Hematopoietic multipotent progenitor cell treated with erythropoietin and hydrocortisone succinate and interleukin-3 and kit ligand, for 17 days (in vitro differentiated cells): ENCODE measurements around the gene TAS2R39.
"Not testable (repeated sequence)": the region's sequence is repeated elsewhere in the genome, so short reads cannot be mapped to it uniquely, and the experiment has no call there.

ENCODE experiments used
- DNase-seq: peaks from one replicate; pipeline ENCODE4 v3.0.0-alpha.2; 2015; ENCODE audit warnings: low spot score

The TAS2R39 gene

DNA sequence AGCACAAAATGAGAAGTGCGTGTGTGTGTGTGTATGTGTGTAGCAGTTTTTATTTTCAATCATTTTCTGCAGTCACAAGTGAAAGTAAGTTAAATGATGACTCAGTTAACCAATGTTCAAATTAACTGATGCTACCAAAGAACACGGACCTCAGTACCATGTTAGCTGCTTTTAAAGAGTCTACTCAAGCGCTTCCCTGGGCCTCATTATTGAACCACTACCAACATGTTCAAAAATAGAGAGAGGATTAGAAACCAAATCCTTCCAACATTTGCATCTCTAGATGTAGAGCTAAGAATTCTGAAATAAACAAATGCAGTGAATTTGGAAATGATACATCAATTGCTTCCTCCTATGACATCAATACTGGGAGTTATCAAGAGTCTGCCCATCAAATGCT is at the start of gene TAS2R39:
TAS2R39 (plus strand) TSS at position 396 of the 400 bp plus-strand sequence; CDS start at position 396, 0 bp downstream.
- no peak for DNase-seq

DNA sequence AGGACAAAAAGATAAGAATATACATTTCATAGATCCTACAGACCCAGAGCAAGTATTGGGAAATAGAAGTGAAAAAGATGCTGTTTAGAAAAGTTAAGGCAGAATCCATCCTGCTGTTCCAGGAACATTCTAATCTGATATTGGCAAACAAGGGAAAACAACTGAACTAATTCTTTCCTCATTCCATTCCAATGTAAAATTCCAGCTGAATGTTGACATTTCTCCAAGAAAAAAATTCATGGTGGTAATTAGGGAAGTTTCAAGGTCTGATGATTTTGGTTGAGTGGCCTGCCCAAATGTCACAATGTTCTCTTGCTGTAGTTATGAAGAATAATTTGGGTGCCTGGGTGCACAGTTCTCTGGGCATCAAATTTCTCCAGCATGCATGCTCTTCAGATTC is 36.1 kb upstream of the TAS2R39 start:
- no peak for DNase-seq

DNA sequence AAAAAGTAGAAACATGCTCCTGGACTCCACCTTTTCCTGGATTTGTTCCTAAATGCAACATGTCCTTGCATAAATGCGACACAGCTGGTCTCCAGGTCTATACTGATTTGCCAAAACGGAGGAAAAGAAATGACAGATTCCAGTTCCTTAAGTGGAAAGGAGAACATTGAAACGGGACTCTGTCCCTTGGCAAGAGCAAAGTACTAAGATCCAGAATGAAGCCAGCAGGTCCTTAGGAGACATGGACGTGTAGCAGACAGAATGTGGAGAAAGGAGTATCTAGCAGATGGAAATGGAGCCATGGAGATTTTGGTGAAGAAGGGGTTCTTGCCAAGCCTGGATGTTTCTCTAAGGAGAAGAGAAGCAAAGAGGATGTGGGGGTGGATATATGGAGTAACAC is 35.2 kb upstream of the TAS2R39 start:
- DNase-seq = no peak

DNA sequence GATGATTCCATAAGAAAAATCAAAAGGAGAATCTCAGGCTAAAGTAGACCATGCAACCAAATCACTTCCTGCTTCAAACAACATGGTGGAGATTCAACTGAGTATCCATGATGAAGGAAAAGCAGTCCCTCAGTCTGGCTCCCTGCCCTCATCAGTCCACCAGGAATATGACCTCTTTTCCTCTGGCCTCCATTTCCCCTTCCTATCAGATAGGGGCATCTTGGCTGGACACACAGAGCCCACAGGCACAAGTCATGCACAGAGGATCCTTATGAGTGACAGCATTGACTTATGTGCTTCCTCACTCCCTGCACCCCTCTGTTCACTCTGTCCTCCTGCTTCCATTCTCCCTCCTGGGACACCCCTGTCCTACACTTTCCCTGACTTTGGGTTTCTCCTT is 34.6 kb upstream of the TAS2R39 start:
- no peak for DNase-seq

DNA sequence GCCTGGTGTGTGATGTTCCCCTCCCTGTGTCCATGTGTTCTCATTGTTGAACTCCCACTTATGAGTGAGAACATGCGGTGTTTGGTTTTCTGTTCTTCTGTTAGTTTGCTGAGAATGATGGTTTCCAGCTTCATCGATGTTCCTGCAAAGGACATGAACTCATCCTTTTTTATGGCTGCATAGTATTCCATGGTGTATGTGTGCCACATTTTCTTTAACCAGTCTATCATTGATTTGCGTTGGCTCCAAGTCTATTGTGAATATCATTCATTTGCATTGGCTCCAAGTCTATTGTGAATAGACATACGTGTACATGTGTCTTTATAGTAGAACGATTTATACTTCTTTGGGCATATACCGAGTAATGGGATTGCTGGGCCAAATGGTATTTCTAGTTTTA is 32.5 kb upstream of the TAS2R39 start:
- not testable (repeated sequence) for DNase-seq

DNA sequence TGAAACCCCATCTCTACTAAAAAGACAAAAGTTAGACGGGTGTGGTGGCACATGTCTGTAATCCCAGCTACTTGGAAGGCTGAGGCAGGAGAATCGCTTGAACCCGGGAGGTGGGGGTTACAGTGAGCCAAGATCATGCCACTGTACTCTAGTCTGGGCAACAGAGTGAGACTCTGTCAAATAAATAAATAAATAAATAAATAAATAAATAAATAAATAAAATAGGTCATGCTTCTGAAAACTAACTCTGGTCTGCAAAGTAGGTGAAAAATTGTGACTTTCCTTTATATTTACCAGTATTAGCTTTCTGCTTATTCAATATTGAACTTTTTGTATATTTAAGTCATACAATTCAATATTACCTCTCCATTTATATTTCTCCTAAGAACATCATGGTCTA is 24.6 kb upstream of the TAS2R39 start:
- DNase-seq = not testable (repeated sequence)

DNA sequence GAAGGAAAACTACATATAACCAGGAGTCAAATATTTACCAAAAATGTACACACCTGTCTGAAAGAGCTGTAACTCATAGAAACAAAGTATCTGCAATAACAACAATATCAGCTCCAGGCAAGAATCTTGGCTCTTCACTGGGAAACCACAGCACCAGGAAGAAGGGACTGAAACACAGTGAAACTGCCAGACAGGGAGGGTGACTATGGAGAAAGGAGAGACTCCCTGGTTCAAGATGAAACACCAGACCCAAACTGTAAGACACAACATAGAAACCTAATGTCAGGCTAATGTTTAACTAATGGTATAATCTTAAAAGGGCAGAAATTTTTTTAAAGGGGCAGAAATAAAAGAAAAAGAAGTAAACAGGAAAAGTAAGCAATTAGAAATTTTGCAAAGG is 11.5 kb upstream of the TAS2R39 start:
- DNase-seq = no peak

DNA sequence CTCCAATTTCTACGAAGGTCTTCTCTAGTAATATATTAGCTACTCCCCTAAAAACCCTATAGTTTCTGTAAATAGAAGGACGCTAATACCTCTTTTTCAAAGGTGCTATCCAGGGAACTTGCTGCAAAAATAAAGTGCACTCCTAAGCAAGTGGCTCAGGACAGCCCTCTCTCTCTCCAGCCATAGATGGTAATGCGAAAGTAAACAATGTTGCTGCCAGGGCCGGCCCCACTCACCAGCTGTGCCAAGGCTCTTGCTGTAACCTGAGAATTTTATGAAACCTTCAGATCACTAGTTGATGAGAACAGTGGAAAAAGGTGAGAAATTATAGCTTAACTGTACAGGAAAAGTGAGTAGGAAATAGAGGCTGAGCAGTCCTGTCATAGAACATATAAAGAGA is 10.9 kb upstream of the TAS2R39 start:
- DNase-seq = no peak

DNA sequence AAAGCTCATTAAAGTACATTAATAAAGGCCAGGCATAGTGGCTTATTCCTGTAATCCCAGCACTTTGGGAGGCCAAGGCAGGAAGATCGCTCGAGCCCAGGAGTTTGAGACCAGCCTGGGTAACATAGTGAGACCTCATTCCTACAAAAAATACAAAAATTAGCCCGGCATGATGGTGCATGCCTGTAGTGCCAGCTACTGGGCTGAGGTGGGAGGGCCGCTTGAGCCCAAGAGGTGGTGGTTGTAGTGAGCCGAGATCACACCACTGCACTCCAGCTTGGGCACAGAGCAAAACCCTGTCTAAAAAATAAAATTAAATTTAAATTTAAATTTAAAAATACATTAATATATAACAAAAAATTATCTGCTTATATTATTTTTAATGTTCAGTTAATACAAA is 7.1 kb upstream of the TAS2R39 start:
- DNase-seq = no peak

DNA sequence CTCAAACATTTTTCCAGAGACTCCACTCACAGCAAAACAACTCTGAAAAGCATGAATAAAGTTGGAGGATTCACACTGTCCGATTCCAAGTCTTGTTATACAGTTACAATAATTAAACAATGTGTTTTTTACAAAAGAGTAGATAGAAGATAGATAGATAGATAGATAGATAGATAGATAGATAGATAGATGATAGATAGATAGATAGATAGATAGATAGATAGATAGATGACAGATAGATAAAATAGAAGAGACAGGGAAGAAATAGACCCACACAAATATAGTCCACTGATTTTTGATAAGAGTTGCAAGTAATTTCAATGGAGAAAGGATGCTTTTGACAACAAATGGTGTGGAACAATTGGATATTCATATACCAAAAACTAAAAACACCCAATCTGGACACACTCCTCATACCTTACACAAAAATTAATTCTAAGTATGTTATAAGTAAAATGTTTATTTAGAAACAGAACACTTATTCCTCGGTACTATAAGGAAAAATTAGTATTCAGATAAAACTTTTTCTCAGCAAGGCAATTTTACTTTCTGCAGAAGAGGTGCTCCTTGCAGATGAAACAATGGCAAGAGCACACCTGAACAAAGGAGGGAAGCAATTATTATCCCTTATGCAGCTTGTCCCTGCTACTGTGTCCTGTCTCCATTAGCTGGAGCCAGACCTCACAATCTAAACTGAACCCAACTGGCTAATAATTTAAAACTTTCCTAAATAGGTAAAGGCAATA is 5.7 kb upstream of the TAS2R39 start:
- no peak for DNase-seq

DNA sequence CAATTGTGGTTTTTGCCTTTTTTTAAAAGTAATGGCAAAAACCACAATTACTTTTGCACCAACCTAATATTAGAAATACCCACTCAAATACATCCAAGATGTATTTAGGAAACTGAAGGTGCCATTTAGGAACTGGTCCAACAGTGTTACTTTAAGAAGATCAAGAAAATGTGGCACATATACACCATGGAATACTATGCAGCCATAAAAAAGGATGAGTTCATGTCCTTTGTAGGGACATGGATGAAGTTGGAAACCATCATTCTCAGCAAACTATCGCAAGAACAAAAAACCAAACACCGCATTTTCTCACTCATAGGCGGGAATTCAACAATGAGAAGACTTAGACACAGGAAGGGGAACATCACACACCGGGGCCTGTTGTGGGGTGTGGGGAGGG is 2.4 kb upstream of the TAS2R39 start:
- not testable (repeated sequence) for DNase-seq

DNA sequence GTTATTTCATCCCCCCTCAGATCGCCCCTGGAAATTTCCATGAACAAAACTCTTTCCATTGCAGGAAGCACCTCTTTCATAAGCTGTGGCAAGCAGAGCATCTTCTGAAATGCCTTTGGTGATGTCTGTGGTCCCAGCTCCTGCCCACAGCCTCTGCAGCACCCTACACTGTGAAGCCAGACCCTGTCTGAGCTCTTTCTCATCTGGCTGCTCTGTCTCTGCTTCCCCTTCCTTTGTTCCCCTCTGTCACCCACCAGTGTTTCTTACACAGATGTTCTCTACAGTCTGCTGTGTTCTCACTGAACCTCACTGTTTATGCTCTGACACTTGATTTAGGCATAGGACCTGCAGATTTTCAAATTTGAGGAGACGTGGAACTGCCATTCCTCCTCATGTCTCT is 1.9 kb upstream of the TAS2R39 start:
- DNase-seq = no peak

DNA sequence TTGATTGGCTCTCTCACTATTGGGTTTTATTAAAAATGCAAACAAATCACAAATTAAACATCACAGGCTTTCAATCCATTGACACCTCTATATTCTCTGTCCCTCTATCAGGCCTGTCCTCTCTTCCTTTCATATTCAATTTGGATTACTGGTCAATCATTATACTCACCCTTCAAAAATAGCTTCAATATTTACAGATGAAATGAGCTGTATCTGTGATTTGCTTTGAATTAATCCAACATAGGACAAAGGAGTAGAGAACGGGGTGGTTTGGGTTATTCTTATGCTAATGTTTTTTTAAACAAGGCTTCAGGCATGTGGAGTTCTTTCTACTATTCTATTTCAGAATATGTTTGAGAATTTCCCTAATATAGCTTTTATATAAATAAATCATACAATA is 2.3 kb downstream of the TAS2R39 start:
- no peak for DNase-seq

DNA sequence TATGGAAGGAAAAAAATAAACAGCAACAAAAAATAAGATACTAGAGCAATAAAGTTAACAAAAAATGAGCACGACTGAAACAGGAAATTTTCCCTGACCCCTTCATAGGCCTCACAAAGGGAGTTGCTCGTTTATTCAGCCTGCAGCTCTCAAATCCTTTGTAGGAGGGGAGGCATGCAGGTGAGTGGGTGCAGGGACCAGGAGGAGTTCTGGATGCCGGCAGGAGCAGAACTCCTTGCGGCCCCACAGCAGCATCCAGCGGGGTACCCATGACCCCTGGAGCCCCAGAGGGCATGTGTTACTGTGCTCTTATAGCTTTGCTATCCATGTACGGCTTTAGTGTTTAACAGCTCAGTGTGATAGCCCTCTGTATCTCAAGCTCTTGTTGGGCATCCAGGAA is 5.8 kb downstream of the TAS2R39 start:
- no peak for DNase-seq

DNA sequence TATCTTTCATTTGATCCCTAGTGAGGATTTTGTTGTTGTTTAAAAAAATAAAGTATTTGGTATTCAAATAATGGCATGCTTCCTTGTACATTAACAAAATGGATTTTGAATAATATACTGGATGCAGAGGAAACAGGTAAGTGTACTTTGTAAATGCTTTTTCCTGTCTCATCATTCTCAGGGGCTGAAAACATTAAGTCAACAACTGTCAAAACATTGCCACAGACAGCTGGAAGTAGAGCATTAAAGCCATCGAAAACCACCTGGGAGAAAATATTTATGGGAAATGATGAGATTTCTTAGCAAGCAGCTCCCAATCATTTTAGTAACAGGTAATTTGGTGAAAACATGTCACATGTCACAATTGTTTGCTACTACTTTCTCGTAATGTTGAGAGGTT is 10.7 kb downstream of the TAS2R39 start:
- DNase-seq = no peak

DNA sequence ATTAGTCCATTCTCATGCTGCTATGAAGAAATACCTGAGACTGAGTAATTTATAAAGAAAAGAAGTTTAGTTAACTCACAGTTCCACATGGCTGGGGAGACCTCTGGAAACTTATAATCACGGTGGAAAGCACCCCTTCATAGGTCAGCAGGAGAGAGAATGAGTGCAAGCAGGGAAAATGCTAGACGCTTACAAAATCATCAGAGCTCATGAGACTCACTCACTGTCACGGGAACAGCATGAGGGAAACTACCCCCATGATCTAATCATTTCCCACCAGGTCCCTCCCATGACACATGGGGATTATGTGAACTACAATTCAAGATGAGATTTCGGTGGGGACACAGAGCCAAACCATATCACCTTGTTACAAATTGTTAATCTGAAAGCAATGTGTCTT is 15.8 kb downstream of the TAS2R39 start:
- DNase-seq = no peak

DNA sequence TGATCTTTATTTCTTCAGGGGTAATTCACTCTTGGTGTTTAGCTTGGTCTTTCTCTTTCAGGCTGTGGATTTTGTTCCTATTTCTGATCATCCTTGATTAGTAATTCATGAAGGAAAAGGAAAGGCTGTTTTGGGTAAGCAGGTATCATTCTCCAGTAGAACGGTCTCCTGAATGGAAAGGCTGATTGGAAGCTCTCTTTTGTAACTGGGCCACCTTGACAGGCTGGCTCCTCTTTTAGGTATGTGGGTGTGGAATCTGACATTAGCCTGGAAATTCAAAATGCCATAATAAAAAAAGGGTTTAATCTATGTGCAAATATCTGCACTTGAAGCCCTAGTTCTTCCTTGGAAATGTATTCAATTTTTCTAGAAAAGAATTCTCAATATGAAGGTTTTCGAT is 18.9 kb downstream of the TAS2R39 start:
- no peak for DNase-seq

DNA sequence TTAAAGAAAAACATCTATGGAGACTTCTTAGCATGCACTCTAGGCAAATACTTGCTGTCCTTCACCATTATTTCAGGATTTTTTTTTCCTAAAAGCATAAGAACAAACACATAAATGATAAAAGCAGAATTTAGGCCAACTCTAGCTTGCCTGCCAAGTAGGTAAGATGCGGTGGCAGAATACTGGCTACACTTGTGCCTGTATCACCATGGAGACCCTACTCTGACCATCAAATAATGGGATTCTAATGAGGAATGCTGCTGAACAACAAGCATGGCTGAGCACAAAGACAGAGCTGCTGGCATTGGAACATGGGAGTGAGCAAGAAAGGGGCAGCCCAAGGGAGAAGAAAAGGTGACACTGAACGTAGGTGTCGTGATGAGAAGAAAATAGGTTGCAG is 20.2 kb downstream of the TAS2R39 start:
- DNase-seq = no peak

DNA sequence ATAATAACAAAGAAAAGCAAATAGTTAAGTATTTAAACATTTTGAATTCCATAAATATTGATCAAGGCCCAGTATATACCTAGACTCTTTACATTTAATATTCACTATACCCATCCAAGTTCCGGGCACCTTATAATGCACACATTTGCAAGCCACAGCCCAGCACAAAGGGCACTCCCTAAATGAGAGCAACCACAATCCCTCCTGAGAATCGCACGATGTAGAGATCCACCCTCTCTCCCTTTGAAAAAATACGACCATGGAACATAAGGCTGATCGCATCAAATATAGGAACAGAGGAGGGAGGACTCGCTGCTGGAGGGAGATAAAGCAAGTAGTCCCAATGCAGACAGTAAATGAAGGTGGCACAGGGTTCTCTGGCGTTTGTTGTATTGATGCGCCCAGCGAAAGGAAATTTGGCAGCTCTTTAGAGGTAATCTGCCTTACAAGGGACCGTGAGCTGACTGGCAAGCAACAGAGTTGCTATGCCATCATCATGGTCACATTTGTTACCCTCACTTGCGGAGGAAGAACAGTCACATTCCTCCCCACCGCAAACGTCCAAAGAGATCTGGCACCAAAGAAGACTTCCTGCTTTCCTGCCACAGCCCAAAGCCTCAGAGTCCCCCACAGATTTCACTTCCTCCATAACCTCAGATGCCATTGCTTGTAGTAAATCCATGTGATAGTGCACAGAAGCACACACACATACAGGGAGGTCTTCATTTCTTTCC is 22.5 kb downstream of the TAS2R39 start:
- no peak for DNase-seq

DNA sequence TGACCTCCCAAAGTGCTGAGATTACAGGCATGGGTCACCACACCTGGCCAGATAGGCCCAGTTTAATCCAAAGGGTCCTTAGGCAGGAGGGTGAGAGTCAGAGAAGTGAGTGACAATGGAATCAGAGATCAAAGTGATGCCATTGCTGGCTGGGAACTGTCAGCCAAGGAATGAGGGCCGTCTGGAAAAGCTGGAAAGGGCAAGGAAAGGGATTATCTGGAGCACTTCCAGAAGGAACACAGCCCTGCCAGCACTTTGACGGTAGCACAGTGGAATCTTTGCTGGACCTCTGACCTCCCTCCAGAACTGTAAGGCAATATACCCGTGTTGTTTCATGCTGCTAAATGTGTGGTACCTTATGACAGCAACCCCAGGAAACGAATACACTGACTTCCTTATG is 27.3 kb downstream of the TAS2R39 start:
- no peak for DNase-seq

DNA sequence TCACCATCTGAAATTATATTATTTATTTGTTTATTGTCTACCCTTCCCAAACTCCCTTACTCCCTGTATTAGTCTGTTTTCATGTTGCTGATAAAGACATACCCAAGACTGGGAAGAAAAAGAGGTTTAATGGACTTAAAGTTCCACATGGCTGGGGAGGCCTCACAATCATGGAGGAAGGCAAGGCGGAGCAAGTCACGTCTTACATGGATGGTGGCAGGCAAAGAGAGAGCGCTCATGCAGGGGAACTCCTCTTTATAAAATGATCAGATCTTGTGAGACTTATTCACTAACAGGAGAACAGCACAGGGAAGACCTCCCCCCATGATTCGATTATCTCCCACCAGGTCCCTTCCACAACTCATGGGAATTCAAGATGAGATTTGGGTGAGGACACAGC is 30.3 kb downstream of the TAS2R39 start:
- not testable (repeated sequence) for DNase-seq

DNA sequence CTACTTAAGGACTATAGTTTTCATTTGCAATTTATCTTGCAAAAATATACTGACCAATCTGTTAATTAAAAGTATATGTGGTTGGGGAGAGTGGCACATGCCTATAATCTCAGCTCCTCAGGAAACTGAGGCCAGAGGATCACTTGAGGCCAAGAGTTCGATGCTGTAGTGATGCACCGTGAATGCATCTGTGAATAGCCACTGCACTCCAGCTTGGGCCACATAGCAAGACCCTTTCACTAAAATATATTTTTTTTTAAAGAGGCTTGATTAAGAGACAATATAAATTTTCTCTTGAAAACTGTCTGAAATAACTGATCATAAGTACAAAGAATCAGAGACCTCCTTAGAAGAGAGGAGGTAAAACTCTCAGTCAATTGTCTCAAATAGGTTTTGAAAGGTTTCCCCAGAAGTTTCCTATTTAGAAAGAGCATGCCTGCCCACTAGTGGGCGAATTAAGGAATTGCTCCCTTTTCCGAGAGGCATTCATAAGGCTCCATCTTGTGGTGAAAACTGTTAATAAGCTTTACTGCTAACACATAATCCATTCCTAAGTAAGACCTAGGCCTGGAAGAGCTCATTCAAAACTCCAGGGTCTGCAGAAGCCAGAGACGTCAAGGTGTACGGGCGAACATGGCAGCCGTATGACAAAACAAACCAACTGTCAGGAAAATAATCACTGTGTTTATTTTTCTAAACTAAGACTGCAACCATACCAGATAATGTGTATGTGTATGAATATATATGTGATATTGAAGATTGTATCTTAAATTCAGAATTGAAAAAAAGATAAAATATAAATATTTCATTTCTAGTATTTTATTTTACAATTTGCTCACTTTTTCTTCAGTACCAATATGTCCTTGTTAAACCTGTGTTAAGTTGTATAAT is 31.8 kb downstream of the TAS2R39 start:
- DNase-seq = peak; percentile 86

DNA sequence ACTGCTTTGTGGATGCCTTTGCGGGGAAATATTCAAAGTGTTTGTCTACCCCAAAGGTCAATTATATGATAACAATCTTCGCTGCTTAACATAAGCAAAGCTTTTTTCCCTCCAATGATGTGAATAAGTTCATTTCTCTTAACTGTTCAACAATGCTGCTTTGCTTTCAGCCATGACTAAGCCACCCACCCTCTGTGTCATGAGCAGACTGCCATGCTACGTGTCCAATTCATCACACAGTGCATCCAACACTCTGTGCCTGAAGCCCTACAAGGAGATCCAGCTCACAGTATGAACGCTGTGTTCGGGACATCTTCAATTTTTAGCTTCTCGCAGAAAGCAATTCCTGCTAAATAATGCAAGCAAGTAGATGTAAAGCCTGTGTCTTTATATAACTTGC is 32.9 kb downstream of the TAS2R39 start:
- DNase-seq = no peak
